GM12865 (cell line): Measurements from ENCODE around the gene SAMD13.

Source experiments
- DNase-seq: peaks from one replicate; pipeline ENCODE4 v3.0.0; 2010; ENCODE audit warnings: low read depth
- H3K4me3 ChIP-seq: 2 replicates; pipeline ENCODE4 v1.5.1; 2011; ENCODE audit warnings: mild to moderate bottlenecking, low read depth, low read length, control low read depth
- CTCF ChIP-seq: IDR thresholded peaks from 2 replicates; pipeline ENCODE4 v1.5.1; 2011; ENCODE audit warnings: low read length, control low read depth, low read depth, inconsistent platforms; ENCODE audit not compliant: insufficient read depth; ENCODE audit errors: missing control alignments

Gene SAMD13

GRCh38 chr1:84259376-84259775, 42.1 kb upstream of the SAMD13 start:
- no peak for TF ChIP-seq CTCF
- DNase-seq: no peak
- no peak overlapping the region for H3K4me3 ChIP-seq

GRCh38 chr1:84259989-84260388, 41.5 kb upstream of the SAMD13 start:
- H3K4me3 ChIP-seq: no peak overlapping the region
- TF ChIP-seq CTCF: no peak
- DNase-seq: no peak

- no peak for TF ChIP-seq CTCF
- H3K4me3 ChIP-seq: no peak overlapping the region
- DNase-seq: no peak
Observed at GRCh38 chr1:84260852-84261518, 40.5 kb upstream of the SAMD13 start.

GRCh38 chr1:84264961-84265360, 36.5 kb upstream of the SAMD13 start:
- no peak for DNase-seq
- no peak overlapping the region for H3K4me3 ChIP-seq
- no peak for TF ChIP-seq CTCF

GRCh38 chr1:84265867-84266266, 35.6 kb upstream of the SAMD13 start:
- no peak for TF ChIP-seq CTCF
- no peak overlapping the region for H3K4me3 ChIP-seq
- no peak for DNase-seq

GRCh38 chr1:84266748-84267147, 34.8 kb upstream of the SAMD13 start:
- TF ChIP-seq CTCF: no peak
- H3K4me3 ChIP-seq: no peak overlapping the region
- no peak for DNase-seq

GRCh38 chr1:84267476-84267875, 34.0 kb upstream of the SAMD13 start:
- no peak for TF ChIP-seq CTCF
- DNase-seq: no peak
- no peak overlapping the region for H3K4me3 ChIP-seq
